ENCODE measurements around the gene B3GNT9. TPM values are rescaled to one million over a fixed set of nuclear protein-coding genes. Genes with fewer than 3 reads are reported as not detected.
A peak's percentile ranks its signal among the peaks of the same experiment; 100 is the strongest.

Gene B3GNT9, protein sequence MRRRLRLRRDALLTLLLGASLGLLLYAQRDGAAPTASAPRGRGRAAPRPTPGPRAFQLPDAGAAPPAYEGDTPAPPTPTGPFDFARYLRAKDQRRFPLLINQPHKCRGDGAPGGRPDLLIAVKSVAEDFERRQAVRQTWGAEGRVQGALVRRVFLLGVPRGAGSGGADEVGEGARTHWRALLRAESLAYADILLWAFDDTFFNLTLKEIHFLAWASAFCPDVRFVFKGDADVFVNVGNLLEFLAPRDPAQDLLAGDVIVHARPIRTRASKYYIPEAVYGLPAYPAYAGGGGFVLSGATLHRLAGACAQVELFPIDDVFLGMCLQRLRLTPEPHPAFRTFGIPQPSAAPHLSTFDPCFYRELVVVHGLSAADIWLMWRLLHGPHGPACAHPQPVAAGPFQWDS
- total RNA-seq (2014; rRNA removed): 75.5 and 85.0 TPM in 2 replicates
- polyA plus RNA-seq (2012): 40.8 TPM

DNA sequence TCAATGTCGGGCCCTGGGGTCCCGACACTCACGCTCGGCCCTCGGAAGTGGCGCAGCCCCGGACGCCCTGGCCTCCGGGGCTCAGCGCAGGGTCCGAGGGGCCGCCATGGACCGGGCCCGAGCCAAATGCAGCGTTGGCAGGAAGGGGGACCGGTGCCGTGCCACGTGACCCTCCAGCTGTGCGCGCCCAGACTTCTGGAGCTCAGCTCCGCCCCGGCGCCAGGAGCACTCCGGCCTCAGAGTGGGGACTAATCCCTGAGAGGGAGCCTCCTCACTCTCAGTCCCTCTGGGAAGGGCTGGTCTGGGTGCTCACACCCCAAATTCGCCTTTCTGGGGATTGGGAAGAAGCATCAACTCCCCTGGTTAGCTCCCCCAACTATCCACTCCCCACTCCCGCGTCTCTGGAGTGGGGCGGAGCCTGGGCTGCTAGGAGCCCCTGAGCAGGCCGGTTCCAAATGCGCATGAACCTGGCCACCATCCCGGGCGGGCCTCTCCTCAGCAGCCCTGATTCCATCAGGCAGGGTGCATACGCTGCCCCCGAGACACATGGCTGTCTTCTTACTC lies at the start of gene B3GNT9:
Gene B3GNT9, minus strand, starts transcription at position 166 of the 564 bp plus-strand sequence. CDS start 513 bp downstream, outside the sequence.
- DNase-seq (ENCODE audit: low read depth): peak; percentile 82

DNA sequence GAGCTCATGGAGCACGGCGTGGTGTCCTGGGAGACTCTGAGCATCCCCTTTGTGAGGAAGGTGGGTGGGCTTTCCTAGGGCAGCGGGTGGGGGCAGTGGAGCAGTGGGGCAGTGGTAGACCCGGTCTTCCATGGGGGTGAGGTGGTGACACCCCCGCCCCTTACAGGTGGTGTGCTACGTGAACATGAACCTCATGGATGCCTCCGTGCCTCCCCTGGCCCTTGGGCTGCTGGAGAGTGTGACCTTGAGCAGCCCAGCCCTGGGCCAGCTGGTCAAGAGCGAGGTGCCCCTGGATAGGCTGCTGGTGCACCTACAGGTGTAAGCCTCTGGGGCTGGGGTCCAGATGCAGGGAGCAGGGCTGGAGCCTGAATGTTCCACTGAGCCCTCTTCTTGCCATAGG lies 49.7 kb upstream of the B3GNT9 start:
- DNase-seq (ENCODE audit: low read depth): no peak

DNA sequence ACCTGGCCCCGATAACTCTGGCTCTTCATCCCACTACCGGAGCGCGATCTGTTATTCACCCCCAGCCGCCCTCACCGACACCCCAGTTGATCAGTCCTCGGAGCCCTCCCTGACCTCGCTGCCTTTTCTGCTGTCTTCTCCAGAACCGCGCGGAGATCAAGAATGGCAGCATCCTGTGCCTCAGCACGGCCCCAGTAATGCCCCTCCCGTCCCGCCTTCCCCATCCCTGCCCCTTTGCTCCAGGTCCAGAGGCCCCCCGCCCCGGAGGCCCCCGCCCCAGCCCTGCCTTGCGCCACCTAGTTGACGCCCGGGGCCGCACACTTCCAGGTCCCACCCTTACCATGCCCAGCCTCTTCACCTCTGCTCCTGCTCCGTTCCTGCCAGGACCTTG lies 49.0 kb upstream of the B3GNT9 start:
- DNase-seq (ENCODE audit: low read depth): no peak

DNA sequence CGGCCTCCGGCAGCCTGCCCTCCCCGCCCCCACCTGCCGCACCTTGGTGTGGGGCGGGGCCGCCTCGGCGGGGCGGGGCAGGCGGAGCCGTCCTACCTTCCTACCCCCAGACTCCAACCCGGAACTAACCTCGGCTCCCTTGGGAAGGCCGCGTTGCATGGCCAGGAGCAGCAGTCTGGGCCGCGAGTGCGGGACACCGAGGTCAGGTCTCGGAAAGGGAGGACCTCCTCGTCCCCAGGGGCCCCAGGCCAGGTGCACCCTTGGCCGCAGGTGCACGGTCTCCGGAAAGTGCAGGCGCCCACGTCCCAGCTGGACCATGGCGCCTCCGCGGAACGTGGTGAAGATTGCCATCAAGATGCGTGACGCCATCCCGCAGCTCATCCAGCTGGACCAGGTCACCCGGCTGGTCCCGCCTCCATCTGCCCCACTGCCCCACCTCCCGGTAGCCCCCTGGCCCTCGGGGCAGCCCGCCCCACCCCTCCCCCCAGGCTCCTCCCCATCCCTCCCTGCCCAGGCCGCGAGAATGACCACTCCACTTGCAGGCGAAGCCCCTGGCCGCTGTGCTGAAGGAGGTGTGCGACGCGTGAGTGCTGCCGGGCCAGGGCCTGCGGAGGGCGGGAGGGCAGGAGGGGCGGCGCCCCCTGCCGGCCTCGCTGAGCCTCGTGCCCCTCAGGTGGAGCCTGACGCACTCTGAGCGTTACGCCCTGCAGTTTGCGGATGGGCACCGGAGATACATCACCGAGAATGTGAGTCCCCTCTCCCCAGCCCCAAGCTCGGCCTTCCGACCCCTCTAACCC lies 48.4 kb upstream of the B3GNT9 start, which contains the start of gene ELMO3:
Gene ELMO3, plus strand, starts transcription at position 121 of the 797 bp plus-strand sequence. Its CDS starts 196 bp downstream, at position 317.
- no peak for DNase-seq (ENCODE audit: low read depth)

DNA sequence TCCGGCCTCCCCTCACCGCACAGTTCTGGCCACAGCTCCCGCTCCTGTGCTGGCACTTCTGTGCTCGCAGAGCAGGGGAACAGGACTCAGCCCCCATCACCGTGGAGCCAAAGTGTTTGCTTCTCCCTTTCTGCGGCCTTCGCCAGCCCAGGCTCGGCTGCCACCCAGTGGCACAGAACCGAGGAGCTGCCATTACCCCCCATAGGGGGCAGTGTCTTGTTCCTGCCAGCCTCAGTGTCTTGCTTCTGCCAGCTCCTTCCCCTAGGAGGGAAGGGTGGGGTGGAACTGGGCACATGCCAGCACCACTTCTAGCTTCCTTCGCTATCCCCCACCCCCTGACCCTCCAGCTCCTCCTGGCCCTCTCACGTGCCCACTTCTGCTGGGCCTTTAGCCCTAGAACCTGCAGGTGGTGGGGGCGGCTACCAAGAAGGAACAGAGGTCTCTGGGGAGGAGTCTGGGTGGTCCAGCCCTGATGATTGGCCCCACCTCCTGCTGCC lies 47.5 kb upstream of the B3GNT9 start:
- DNase-seq (ENCODE audit: low read depth): peak; percentile 50

DNA sequence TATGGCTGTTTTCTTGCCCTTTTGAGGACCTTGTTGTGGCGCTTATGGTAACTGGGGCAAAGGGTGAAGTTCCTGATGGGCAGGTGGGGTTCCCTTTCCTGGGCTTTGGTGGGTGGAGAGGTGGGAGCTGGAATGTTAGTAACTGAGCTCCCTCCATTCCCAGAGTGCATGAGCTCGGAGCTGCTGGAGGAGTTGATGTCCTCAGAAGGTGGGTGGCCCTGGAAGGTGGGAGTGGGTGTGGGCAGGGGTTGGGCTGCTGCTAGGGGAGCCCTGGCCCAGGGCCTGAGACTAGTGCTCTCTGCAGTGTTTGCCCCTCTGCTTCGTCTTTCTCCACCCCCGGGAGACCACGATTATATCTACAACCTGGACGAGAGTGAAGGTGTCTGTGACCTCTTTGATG lies 46.9 kb upstream of the B3GNT9 start:
- DNase-seq (ENCODE audit: low read depth): no peak

DNA sequence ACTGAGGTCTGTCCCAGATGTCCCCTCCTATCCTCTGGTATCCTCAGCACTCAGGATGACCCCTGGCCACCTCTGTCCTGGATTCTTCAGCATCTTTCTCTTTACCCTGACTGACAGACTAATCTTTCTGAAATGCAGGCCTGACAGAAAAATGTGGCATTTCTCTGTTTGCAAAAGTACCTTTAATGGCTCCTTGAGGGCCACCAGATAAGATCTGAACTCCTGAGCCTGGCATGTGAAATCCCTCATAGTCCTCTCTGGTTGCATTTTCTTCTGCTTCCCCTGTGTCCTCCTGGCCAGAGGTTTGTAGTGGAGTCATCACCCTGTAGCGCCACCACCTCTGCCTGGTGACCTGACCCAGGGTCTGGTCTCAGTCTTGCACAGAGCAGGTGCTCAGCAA lies 46.1 kb upstream of the B3GNT9 start:
- DNase-seq (ENCODE audit: low read depth): no peak

DNA sequence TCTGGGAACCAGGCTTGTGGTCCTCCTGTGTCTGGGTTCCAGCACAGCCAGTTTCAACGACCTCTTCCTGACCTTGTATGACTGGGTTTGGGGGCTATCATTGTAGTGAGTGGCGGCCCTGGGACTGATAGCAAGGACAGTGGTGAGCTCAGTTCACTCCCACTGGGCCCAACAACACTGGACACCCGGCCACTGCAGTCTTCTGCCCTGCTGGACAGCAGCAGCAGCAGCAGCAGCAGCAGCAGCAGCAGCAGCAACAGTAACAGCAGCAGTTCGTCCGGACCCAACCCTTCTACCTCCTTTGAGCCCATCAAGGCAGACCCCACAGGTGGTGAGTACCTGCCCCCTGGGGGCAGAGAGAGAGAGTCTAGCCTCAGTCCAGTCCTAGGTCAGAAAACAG lies 44.9 kb upstream of the B3GNT9 start:
- no peak for DNase-seq (ENCODE audit: low read depth)

DNA sequence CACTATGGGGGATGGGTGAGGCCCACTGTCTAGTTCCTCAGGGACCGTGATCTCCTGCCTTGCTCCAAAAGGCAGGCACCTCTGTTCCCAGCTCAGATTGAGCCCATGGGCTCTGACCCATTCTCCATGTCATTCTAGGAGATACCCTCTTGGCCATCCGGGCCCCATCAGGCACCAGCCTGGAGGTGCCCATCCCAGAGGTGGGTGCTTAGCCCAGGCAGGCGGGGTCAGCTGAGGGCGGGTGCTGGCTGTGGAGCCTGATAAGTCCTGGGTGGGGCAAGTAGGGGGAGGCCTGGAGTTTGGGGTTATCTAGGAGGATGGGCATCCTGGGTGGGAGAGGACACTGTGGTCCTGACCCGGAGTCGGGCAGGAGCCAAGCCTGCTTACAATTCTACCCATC lies 43.5 kb upstream of the B3GNT9 start:
- no peak for DNase-seq (ENCODE audit: low read depth)

DNA sequence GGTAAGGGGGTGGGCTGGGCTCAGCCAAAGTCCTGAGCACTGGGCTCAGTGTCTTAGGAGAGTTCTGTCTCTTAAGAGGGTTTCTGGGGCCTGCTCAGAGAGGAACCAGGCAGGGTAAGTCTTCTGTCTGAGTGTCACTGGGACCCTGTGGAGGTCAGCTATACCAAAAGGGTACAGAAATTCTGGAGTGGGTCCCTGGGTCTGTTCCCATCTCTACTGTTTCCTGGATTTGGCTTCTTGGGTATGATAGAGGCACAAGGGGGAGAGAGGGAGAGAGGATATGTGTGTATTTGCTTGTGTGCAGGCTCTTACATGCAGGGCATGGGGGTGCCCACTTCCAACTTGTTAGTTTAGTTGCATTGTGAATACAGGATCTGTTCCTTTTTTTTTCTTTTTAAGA lies 42.7 kb upstream of the B3GNT9 start:
- no peak for DNase-seq (ENCODE audit: low read depth)

DNA sequence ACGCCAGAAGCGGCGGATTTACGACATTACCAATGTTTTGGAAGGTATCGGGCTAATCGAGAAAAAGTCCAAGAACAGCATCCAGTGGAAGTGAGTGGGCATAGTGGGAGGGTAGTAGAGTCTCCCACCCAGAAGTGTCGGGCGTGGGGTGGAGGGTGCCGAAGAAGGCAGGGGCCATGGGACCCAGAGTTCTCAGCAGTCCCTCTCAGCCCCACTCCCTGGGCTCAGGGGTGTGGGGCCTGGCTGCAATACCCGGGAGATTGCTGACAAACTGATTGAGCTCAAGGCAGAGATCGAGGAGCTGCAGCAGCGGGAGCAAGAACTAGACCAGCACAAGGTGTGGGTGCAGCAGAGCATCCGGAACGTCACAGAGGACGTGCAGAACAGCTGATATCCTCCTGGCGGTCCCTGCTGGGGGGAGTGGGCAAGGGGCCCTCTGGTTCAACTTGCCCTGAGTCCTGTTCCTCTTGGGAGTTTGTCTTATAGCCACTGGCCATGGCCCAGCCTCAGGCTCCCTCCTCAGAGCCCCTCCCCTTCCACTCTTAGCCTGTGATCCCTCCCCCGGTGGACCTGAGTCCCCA lies 42.1 kb upstream of the B3GNT9 start:
- DNase-seq (ENCODE audit: low read depth): no peak

DNA sequence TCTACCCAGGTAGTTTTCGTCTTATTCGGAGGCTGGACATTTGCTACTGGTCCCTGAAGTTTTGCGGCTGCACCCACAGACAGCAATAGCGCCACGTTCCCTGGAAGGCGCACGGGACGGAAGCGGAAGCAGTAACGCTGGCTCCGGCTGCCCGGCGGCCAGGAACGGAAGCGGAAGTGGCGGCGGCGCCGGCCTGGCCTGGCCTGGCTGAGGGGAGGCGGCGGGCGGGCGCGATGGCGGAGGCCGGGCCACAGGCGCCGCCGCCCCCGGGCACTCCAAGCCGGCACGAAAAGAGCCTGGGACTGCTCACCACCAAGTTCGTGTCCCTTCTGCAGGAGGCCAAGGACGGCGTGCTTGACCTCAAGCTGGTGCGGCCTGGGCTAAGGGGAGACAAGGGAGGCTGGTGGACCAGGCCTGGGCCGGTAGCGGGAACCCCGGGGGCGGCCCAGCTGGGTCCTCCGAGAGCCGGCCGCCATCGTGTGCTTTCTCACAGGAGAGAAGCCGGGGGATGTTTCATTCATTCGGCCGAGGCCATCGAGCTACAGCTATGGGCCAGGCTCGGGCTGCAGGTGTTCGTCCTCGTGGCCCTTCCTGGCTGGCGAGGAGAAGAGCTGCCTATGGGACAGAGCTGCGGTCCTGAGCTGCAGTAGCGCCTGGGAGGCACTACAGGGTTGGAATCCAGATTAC lies 41.3 kb upstream of the B3GNT9 start, which contains the start of gene E2F4:
Gene E2F4, plus strand, starts transcription at position 161 of the 687 bp plus-strand sequence. Its CDS starts 73 bp downstream, at position 234.
- peak; percentile 87 for DNase-seq (ENCODE audit: low read depth)

DNA sequence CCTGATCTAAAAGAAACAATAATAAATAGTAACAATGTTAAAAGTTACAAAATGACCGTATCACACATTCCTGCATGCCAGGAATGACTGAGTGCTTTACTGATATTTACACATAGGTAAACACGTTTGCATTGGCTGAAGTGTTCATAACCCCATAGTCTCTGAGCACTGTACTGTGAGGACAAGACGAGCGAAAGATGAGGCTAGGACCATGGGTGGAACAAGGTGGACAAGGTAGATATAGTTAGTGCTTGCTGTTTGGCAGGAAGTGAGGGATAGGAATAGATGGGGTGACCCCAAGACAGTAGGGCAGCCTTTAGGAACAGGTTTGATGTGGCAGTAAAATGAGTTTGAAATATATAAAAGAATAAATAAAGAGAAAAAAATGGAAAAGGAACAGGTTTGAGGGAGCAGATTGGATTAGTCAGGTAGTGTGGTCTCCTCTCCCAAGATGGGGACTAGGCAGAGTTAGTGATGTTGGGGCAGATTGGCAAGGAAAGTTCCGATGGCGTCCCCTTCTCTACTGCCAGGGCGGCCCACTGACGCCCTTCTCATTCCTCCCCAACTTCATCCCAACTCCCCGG lies 40.7 kb upstream of the B3GNT9 start:
- no peak for DNase-seq (ENCODE audit: low read depth)

DNA sequence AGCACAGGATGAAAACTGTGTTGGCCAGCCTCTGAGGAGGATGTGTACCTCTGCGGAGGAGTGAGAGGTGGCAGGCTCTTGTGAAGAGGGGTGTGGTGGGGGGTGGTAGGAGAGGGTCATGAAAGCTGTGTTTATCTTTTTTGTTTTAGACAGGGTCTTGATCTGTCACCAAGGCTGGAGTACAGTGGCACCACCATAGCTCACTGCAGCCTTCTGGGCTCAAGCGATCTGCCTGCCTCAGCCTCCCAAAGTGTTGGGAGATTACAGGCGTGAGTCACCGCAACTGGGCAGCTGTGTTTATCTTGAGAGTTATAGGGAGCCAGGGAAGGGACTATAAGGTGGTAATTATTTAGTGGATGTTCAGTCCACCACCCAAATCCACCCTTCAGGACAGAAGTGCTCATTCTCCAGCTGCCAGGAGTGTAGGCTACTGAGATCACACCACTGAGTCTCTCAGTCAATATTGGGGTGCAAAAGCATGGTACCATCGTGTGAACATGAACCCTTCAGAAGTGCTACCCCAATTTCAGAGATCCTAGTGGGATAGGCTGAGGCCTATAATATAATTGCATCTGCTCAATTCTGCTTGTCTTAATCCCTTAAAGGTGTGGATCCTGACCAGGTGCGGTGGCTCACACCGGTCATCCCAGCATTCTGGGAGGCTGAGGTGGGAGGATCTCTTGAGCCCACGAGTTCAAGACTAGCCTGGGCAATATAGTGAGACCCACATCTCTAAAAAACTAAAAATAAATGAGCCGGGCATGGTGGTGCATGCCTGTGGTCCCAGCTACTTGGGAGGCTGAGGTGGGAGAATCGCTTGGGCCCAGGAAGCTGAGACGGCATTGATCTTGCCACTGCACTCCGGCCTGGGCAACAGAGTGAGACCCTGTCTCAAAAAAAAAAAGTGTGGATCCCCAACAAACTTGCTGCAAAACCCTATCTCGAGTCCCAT lies 39.9 kb upstream of the B3GNT9 start:
- DNase-seq (ENCODE audit: low read depth): peak; percentile 75

DNA sequence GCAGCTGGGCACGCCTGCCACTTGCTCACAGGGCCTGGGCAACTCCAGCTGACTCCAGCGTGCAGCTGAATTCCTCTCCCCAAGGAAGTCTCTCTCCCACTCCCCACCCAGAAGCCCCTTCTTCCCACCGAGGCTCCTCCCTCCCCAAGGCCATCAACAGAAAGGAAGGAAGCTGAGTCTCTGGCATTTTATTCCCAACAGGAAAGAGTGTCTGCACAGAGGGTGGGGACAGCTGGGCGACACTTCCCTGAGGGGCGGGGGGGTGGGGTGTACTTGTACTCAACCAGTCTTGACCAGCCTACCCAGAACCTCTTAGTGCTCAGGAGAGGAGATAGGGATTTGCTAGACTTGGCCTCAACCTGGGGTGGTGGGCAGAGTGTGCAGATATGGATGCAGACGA lies 39.2 kb upstream of the B3GNT9 start, which contains the start of gene EXOC3L1:
Gene EXOC3L1, minus strand, starts transcription at position 96 of the 400 bp plus-strand sequence. CDS start 460 bp downstream, outside the sequence.
- DNase-seq (ENCODE audit: low read depth): no peak

DNA sequence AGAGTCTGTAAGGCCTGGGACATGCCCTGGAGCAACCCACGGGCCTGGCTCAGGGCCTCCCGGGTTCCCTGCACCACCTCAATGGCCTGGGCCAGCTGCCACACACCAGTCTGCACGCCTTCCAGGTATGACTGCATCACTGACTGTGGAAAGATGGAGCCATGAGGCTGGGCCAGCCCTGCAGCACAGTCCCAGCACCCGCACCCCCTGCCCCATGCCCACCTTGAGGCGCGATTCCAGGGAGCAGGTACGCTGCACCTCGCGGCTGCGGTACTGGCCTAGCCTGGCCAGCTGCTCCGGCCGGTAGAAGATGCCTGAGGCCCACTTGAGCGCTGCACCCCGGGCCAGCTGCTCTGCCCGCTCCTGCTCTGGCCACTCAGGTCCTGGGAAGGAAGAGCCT lies 38.0 kb upstream of the B3GNT9 start:
- no peak for DNase-seq (ENCODE audit: low read depth)

DNA sequence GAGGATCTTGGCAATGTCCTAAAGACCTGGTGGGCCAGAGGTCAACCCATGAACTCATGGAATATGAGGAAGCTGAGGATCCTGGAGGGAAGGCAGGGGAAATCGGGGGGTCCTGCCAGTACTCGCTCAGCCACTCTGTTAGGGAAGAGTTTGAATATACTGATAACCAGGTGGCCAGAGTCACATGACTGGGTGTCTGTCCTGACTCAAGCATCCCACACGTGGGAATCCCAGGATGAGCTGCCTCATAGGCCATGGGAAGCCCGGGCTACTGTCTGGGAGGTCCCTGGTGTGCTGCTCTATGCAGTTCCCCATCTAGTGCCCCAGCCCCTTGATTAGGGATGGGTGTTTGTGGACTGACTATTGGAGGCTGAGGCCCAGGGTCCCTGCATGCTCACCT lies 37.5 kb upstream of the B3GNT9 start:
- DNase-seq (ENCODE audit: low read depth): no peak

DNA sequence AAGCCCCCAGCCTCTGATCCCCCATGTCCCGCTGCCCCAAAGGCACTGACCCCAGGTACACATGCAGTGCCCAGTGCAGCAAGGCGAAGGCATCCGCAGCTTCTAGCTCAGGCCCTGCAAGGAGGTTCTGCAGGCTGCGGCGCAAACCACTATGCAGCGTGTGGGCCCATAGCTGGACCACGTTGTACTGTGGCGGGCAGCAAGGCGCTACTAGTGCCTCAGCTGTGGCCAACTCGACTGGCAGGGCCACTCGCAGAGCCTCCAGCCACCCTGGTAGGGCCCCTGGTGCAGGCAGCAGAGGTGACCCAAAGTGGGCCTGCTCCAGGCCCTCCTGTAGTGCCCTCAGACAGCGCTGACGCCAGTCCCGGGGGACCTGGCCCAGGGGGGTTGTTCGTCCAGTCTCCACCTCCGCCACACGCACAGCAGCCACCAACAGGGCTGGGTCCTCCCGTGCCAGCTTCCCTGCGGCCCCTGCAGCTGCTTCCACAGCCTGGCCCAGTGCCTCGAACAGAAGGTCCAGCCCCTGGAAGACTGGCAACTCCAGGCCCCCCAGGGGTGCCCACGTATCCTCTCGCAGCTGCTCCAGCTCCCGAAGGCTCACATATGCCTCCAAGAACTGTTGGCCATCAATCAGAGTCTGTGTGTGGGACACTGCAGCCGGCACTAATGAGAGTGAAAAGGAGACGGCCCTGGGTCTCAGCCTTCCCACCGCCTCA lies 36.5 kb upstream of the B3GNT9 start:
- peak; percentile 87 for DNase-seq (ENCODE audit: low read depth)

DNA sequence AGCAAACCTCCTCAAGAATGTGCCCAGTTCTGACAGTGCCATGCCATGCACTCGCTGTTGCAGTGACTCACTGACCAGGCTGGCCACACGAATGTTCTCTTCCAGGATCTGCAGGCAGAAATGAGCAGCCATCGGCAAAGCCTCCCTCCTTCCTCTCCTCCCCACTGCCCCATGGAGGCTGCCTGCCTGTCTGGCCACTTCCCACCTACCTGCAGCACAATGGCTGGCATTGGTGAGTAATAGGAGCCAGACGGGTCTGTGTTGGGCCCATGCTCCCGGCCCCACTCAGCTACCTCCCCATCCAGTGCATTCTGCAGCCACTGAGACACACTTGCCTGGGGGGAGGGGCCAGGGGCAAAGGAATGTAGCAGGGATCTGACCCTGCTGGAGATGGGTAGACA lies 35.8 kb upstream of the B3GNT9 start:
- DNase-seq (ENCODE audit: low read depth): peak; percentile 92
